ENCODE data around the gene OR51G2.
"Not testable (repeated sequence)": the region's sequence is repeated elsewhere in the genome, so short reads cannot be mapped to it uniquely, and the experiment has no call there.

The OR51G2 gene

DNA sequence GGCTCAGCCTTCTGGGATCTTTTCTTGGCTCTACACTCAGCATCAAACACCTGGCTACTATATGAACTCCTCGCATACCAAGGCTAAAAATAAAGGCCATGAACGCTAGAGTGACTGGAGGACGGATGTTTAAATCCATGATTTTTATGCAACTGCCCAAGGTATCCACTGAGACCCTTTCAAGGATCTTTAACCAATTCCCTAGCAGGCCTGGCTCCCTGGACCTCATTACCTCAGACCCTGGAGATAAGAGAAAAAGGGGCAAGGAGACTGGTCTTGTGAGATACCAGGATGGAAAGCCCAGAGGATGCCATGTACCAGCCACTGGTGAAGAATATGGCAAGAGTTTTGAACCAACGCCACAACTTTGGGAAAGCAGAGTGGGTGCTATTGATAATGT, at the start of gene OR51G2:
Gene OR51G2, minus strand, starts transcription at position 101 of the 400 bp plus-strand sequence. CDS start 3,687 bp downstream, outside the sequence.
- DNase-seq (ENCODE audit: low spot score): no peak

- DNase-seq (ENCODE audit: low spot score): no peak
These were observed 43.7 kb upstream of the OR51G2 start for GRCh38 chr11:4962816-4963215.

DNA sequence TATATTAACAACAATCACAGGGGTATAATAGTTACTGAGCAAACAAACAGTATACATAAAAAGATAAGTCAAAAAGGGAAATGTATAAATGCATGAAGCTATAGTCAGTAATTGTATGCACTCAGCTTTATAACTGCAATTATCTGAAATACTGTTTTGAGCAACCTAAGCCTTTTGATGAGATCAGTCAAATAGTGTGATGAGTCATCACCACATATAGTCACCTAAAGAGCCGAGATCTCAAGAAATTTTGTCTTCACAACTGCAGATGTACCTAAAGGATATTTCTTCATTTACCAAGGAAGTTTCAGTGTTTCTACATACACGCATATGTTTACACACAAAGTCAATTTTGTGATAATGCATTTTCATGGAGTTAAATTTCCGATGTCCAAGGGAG, 41.7 kb upstream of the OR51G2 start:
- no peak for DNase-seq (ENCODE audit: low spot score)

GRCh38 chr11:4957396-4957795, 38.2 kb upstream of the OR51G2 start:
- no peak for DNase-seq (ENCODE audit: low spot score)

- DNase-seq (ENCODE audit: low spot score): not testable (repeated sequence)
These were observed 36.5 kb upstream of the OR51G2 start, which contains the start of gene OR51A2 for GRCh38 chr11:4955613-4956012. OR51A2 (minus strand) TSS chr11:4955713; CDS start chr11:4955713, 0 bp downstream.

DNA sequence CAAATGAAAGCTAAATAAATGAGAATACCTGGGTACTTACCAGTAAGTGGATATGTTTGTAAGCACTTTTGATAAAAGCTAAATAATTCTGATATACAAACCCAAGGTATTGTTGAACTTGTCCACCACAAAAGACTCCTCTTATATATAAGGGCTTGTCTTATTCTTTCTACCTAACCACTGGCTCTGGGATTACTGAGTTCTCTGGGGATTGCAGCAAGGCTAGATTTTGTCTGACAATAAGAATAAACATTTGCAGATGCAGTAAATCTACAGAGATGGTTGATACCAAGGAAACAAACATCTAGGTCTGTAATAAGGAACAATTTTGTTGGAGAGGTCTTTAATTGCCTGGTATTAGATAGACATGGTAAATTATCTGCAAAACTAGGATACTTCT, 28.4 kb upstream of the OR51G2 start, which contains the start of gene OR51A4:
Gene OR51A4, minus strand, starts transcription at position 101 of the 400 bp plus-strand sequence. CDS start 505 bp downstream, outside the sequence.
- DNase-seq (ENCODE audit: low spot score): no peak

GRCh38 chr11:4936745-4937144, 17.6 kb upstream of the OR51G2 start:
- DNase-seq (ENCODE audit: low spot score): no peak

DNA sequence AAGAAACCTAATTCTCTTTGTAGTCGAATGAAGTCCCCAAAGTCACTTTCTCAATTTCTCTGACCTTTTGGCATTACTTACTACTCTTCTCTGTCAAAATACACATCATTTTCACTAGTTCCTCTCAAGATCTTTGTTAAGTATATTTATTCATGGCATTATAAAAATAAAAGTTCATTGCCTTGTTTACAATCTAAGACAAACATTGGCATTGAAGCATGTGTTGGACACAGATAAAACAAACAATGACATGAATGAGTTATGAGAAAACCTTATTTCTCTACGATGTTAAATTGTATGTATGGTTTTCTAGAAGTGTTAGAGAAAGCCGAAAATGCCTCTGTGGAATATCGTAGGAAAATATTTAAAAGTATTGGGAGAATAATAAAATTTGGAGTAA, 13.6 kb upstream of the OR51G2 start:
- DNase-seq (ENCODE audit: low spot score): no peak

DNA sequence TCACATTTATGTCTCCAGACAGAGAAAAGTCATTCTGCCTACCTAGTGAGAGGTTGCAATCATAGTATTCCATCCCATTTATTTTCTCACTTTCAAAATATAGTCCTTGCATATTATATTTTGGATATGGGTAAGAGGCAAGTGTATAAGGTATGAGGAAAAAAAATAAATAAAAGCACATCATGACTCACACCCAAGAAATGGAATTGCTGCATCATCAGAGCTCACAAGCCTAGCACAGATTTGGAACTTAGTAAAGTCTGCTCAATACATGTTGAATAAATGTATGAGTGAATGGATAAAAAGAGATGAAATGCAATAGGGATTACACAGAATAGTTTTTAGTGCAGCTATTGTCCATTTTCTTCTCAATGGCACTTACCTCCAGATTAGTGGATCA, 7.5 kb upstream of the OR51G2 start:
- no peak for DNase-seq (ENCODE audit: low spot score)

- no peak for DNase-seq (ENCODE audit: low spot score)
These were observed 5.1 kb upstream of the OR51G2 start, which contains the start of gene OR51G1 for GRCh38 chr11:4924239-4924638. OR51G1 (minus strand) TSS chr11:4924339; CDS start chr11:4924339, 0 bp downstream.

DNA sequence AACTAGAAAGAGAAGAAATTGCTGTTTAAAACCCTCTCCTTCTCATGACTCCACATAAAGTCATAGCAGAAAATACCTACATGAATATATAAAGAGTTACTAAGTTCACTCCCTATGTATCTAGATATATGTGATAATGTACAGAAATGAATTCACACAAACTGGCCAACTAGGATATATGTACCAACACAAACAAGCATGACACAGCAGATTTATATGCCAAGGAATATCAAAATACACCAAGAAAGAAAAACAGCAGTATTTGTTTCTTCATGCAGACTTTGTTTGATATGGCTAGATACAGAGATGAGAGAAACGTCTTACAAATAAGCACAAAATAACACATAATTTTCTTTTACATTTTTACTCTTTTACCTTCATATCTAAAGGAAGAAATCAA, 3.2 kb upstream of the OR51G2 start:
- no peak for DNase-seq (ENCODE audit: low spot score)

DNA sequence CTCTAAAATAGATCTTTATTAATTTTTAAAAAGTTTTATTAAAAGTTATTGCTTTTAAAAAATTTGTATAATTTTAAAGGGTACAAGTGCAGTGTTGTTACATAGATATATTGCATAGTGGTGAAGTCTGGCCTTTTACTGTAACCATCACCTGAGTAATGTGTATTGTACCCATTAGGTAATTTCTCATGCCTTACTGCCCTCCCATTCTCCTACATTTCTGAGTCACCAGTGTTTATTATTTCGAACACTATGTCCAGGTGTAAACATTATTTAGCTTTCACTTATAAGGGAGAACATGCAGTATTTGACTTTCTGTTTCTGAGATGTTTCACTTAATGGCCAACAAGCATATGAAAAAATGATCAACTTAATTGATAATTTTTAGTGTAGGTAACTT, 2.6 kb upstream of the OR51G2 start:
- no peak for DNase-seq (ENCODE audit: low spot score)

GRCh38 chr11:4916581-4916980, 2.6 kb downstream of the OR51G2 start:
- DNase-seq (ENCODE audit: low spot score): no peak

GRCh38 chr11:4903484-4903883, 15.7 kb downstream of the OR51G2 start, which contains the start of gene OR51A7:
OR51A7 (plus strand) TSS chr11:4903783; CDS start chr11:4907370, 3,587 bp downstream.
- DNase-seq (ENCODE audit: low spot score): no peak

DNA sequence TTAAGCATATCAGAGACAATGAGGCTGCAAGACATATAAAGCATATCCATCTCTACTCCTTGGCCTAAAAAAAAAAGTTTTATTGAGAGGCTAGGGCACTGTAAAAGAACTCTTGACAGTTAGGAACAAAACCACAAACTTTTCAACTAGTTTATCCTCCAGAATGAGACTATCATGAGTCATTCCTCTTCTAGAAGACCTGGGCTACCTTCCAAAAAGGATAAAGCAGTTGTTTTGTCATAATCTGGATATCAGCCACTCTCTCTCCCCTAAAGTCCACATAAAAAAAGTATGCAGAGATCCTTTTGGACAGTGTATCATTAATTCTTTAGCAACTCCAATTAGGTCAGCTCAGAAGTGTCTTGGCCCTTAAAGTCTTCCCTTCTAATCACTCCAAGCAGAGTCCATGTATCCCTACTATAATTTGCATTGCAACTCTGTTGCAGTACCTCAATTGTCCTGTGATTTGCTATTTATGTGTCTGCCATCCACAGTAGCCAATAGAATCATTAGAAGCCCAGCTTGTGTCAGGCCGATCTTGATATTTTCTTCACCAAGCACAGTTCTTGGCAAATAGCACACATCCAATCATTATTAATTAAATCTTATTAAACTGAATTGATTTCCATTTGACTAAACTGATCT, 27.0 kb downstream of the OR51G2 start:
- DNase-seq (ENCODE audit: low spot score): peak; percentile 48

GRCh38 chr11:4890279-4890678, 28.9 kb downstream of the OR51G2 start:
- no peak for DNase-seq (ENCODE audit: low spot score)

- DNase-seq (ENCODE audit: low spot score): no peak
These were observed 31.6 kb downstream of the OR51G2 start for GRCh38 chr11:4887591-4887990.

GRCh38 chr11:4886186-4886585, 33.0 kb downstream of the OR51G2 start:
- no peak for DNase-seq (ENCODE audit: low spot score)

- DNase-seq (ENCODE audit: low spot score): no peak
These were observed 34.8 kb downstream of the OR51G2 start for GRCh38 chr11:4884361-4884760.

DNA sequence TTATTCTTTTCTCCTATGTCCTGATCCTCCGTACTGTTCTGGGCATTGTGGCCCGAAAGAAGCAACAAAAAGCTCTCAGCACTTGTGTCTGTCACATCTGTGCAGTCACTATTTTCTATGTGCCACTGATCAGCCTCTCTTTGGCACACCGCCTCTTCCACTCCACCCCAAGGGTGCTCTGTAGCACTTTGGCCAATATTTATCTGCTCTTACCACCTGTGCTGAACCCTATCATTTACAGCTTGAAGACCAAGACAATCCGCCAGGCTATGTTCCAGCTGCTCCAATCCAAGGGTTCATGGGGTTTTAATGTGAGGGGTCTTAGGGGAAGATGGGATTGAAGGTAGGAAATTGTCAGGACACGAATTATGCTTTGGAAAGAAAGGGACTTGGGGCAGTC, 36.6 kb downstream of the OR51G2 start:
- no peak for DNase-seq (ENCODE audit: low spot score)

DNA sequence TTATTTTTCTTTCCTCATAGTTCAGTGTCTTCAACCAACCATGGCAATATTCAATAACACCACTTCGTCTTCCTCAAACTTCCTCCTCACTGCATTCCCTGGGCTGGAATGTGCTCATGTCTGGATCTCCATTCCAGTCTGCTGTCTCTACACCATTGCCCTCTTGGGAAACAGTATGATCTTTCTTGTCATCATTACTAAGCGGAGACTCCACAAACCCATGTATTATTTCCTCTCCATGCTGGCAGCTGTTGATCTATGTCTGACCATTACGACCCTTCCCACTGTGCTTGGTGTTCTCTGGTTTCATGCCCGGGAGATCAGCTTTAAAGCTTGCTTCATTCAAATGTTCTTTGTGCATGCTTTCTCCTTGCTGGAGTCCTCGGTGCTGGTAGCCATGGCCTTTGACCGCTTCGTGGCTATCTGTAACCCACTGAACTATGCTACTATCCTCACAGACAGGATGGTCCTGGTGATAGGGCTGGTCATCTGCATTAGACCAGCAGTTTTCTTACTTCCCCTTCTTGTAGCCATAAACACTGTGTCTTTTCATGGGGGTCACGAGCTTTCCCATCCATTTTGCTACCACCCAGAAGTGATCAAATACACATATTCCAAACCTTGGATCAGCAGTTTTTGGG, 37.2 kb downstream of the OR51G2 start, which contains the start of gene OR51T1:
Gene OR51T1, plus strand, starts transcription at position 41 of the 641 bp plus-strand sequence. Its CDS starts 0 bp downstream, at position 41.
- DNase-seq (ENCODE audit: low spot score): peak; percentile 12

DNA sequence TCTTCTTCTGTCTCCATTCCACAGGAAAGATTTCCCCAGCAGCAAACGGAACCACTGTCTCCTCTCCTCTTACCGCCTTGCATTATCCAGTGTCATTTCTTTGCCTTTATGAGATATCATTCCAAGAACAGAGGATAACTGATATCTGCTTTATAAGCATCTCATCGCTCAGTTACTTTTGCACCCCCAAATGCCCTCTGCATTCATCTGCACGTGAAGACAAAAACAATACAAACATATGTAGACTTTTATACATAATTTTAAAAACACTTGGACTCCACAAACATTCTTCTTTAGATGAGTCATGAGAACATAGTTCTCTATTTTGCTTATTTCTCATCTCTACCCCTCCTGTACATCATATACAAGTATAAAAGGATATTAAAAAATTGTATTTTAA, 38.0 kb downstream of the OR51G2 start:
- no peak for DNase-seq (ENCODE audit: low spot score)

DNA sequence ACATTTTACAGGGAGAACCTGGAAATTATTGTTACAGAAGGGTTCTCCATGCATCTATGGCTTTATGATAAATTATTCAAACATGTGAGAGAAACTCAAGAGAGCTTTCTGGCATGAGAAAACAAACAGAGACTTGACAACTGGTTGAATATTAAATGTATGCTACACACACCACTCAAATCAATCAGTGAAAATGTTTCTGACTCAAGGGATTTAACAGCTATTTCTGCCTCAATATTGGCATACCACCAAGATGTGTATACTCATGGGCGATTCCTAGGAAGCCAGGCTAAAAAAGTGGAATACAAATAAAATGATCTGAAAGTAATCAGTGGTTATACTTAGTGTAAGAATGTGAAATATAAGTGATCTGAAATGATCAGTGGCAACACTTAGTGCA, 53.3 kb downstream of the OR51G2 start:
- DNase-seq (ENCODE audit: low spot score): no peak

Measured in hepatic stellate cell (primary cell).